K562 (cell line): ENCODE results near the gene CPT1B. TPM values are rescaled to one million over a fixed set of nuclear protein-coding genes. Genes with fewer than 3 reads are reported as not detected.

Experiments
- ATAC-seq: fragments of 200-7000 bp; cut with Tn5 transposase; 3 replicates; pipeline ENCODE4 v1.9.1; 2020; ENCODE audit warnings: moderate library complexity
- BruUV-seq: library from RNA; stranded (reverse); fragments of 400-500 nt; replicated peaks from 2 replicates; lab custom pipeline; 2021; lab: Mats Ljungman, UMichigan
- CTCF ChIA-PET: fragments of 300-600 bp; formaldehyde crosslinking; extraction: SDS; loops from one replicate; lab custom pipeline; 2021; ENCODE audit warnings: low intra/inter-chr PET ratio; lab: Yijun Ruan, JAX
- POLR2A ChIA-PET: fragments of 300-600, 350-650 bp; sonication (Branson Sonifier 250); formaldehyde crosslinking; extraction: SDS; loops from one replicate; lab custom pipeline; 2021; ENCODE audit warnings: antibody characterized with exemption, inconsistent platforms; lab: Yijun Ruan, JAX
- DNase-seq, 4 experiments: peaks; one replicate each; pipeline versions ENCODE4 v3.0.0 to v3.0.0-alpha.2; 2011 to 2018; ENCODE audit warnings: low spot score in 3 of 4, mixed read lengths in 3 of 4; ENCODE audit errors: extremely low read depth in 1 of 4
- FAIRE-seq: peaks from 2 replicates; lab custom pipeline; 2011; peaks lifted over from hg19 to GRCh38; lab: Jason Lieb, UNC
- H2AFZ ChIP-seq: 2 replicates; pipeline ENCODE4 v1.6.0; 2011; ENCODE audit warnings: low read depth, low read length, control low read depth, inconsistent platforms
- H3K27ac ChIP-seq: fragments of 200-600 bp; 3 replicates; pipeline ENCODE4 v1.8.0; 2011; ENCODE audit warnings: low read depth, mild to moderate bottlenecking, control low read depth, inconsistent platforms, low read length, moderate library complexity, mixed read lengths; ENCODE audit errors: extremely low read depth
- H3K27me3 ChIP-seq, 2 experiments: fragments of 300-600 bp in 1 of 2; 2 replicates in 1 of 2; 3 replicates in 1 of 2; pipeline versions ENCODE4 v1.6.0 to v1.8.0; 2011; ENCODE audit warnings: inconsistent platforms in 2 of 2, low read length in 2 of 2, mild to moderate bottlenecking in 1 of 2, mixed read lengths in 1 of 2, moderate library complexity in 1 of 2; ENCODE audit not compliant: control insufficient read depth in 2 of 2, insufficient read depth in 2 of 2
- H3K36me3 ChIP-seq: fragments of 300-600 bp; 3 replicates; pipeline ENCODE4 v1.8.0; 2011; ENCODE audit warnings: mild to moderate bottlenecking, low read length, inconsistent platforms; ENCODE audit not compliant: control insufficient read depth, insufficient read depth
- H3K4me1 ChIP-seq, 2 experiments: fragments of 200-600 bp in 1 of 2; replicated peaks in 1 of 2; 2 replicates in 1 of 2; 3 replicates in 1 of 2; pipeline versions ENCODE4 v1.5.1 to v1.8.0; 2011; ENCODE audit warnings: inconsistent platforms in 2 of 2, low read length in 2 of 2, mild to moderate bottlenecking in 1 of 2, mixed read lengths in 1 of 2, moderate library complexity in 1 of 2; ENCODE audit not compliant: control insufficient read depth in 2 of 2, insufficient read depth in 2 of 2
- H3K4me2 ChIP-seq: 2 replicates; pipeline ENCODE4 v1.6.1; 2011; ENCODE audit warnings: low read length, control low read depth, inconsistent platforms, mixed read lengths; ENCODE audit not compliant: insufficient read depth
- H3K4me3 ChIP-seq: fragments of 200-600 bp; sonication (generic), shearing (Covaris generic); 2 replicates; pipeline ENCODE4 v1.5.1; 2016; ENCODE audit warnings: control low read depth, inconsistent platforms
- H3K79me2 ChIP-seq: fragments of 200-600 bp; 3 replicates; pipeline ENCODE4 v1.8.0; 2011; ENCODE audit warnings: low read length, inconsistent platforms; ENCODE audit not compliant: control insufficient read depth, insufficient read depth
- H3K9ac ChIP-seq, 2 experiments: 2 replicates each; pipeline versions ENCODE4 v1.6.0 to v1.6.1; 2011; ENCODE audit warnings: low read depth in 2 of 2, low read length in 2 of 2, control low read depth in 1 of 2, inconsistent platforms in 1 of 2, mild to moderate bottlenecking in 1 of 2, mixed read lengths in 1 of 2; ENCODE audit not compliant: insufficient read depth in 1 of 2
- H3K9me1 ChIP-seq: one replicate; pipeline ENCODE4 v1.6.0; 2011; ENCODE audit warnings: inconsistent platforms, mild to moderate bottlenecking, low read length, moderate library complexity; ENCODE audit not compliant: control insufficient read depth, insufficient read depth
- H3K9me3 ChIP-seq: replicated peaks from 2 replicates; pipeline ENCODE4 v1.5.1; 2011; ENCODE audit warnings: low read depth, low read length, inconsistent platforms; ENCODE audit not compliant: control insufficient read depth, insufficient read depth
- H4K20me1 ChIP-seq: replicated peaks from 2 replicates; pipeline ENCODE4 v1.6.1; 2011; ENCODE audit warnings: low read length, inconsistent platforms, mixed read lengths; ENCODE audit not compliant: control insufficient read depth, insufficient read depth
- ATF7 ChIP-seq: fragments of 450-650 bp; IDR thresholded peaks from 2 replicates; pipeline ENCODE4 v1.7.1; 2014; ENCODE audit warnings: mild to moderate bottlenecking, moderate library complexity
- ERF ChIP-seq: fragments of 450-650 bp; formaldehyde crosslinking; IDR thresholded peaks from 2 replicates; pipeline ENCODE4 v1.4.0; 2020; ENCODE audit warnings: mild to moderate bottlenecking, mixed read lengths
- JUND ChIP-seq, 2 experiments: IDR thresholded peaks; 2 replicates in 1 of 2; 3 replicates in 1 of 2; pipeline ENCODE4 v1.6.1; 2011; ENCODE audit warnings: borderline replicate concordance in 2 of 2, low read depth in 2 of 2, low read length in 2 of 2, improper control_type of control experiment in 1 of 2, missing biosample characterization in 1 of 2, missing genetic modification characterization in 1 of 2, missing genetic modification reagents in 1 of 2
- SPI1 ChIP-seq: IDR thresholded peaks from 2 replicates; pipeline ENCODE4 v1.6.1; 2011; ENCODE audit warnings: low read depth, low read length, control low read depth, borderline replicate concordance
- WGBS: fragments of 100-300 bp; shearing (Covaris generic); methylation state at CpG from one replicate; pipeline ENCODE4 v1.1.6; 2016; ENCODE audit warnings: low coverage, mixed read lengths; ENCODE audit not compliant: insufficient coverage; ENCODE audit errors: missing lambda C conversion rate; 5-methylcytosine and 5-hydroxymethylcytosine counted together
- in situ Hi-C: fragments of 300-500 bp; cut with MboI; formaldehyde crosslinking; loops from 4 replicates; pipeline ENCODE4 v1.15.0; 2018; ENCODE audit warnings: inconsistent platforms, mixed read lengths
- intact Hi-C: fragments of 100-400 bp; cut with micrococcal nuclease; formaldehyde crosslinking; loops from 2 replicates; pipeline ENCODE4 v1.14.2; 2022
- polyA plus RNA-seq, 8 experiments: library from polyadenylated mRNA; depleted of rRNA in 4 of 8; stranded (reverse) in 5 of 8; unstranded in 3 of 8; fragments of >200 nt; fragmentation: Nextera tagmentation in 2 of 8; fragmentation: Illumina TruSeq in 1 of 8; extraction: Ambion mirVana in 2 of 8; extraction: Trizol in 1 of 8; gene quantifications; 2 replicates each; pipeline versions ENCODE4 v1.2.1 to v1.2.3, GENCODE V29; 2011 to 2014; ENCODE audit warnings: inconsistent platforms in 1 of 8, missing spikeins in 1 of 8
- total RNA-seq, 7 experiments: library from RNA; depleted of rRNA in 6 of 7; stranded (reverse); fragments of >200 nt in 6 of 7; fragmentation: Illumina TruSeq in 2 of 7; extraction: Trizol in 2 of 7; gene quantifications; 2 replicates each; pipeline versions ENCODE4 v1.2.1 to v1.2.3, GENCODE V29; 2011 to 2021; ENCODE audit warnings: low replicate concordance in 1 of 7

CPT1B gene
- total and polyA plus RNA-seq, 9 of the 15 experiments (the other 6 are each of a cell fraction or from before 2014, with no cell fraction given): 0.35 to 6.1 (median 2.6) TPM

DNA sequence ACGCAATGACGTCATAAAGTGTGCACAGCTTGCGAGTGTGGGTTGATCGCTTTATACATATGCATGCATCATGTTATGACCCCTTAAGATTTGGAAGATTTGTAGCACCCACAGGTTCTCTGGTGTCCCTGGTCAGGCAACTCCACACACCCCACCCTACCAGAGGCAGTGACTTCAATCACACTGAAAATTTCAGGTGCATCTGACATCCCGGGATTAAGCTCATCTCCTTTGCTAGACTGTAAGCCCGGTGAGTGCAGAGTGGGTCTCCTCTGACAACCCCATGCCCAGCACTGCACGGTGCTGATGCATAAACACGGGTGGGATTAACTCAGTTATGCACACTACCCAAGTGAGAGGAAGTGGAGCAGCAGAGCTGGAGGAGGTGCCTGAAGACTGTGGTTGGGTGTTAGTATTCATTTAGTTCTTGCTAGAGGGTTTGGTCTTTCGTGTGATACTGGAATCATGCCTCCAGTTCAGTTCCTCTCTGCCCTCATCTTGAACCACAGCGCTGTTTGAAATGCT lies 43.2 kb upstream of the CPT1B start:
- Histone ChIP-seq H4K20me1 (no peaks in the 10 kb centered on the region), H3K9me1 (no peaks in the 10 kb centered on the region), H3K36me3 (no peaks in the 10 kb centered on the region), H2AFZ (peak overlapping the region; percentile 72), H3K79me2 (no peaks in the 10 kb centered on the region), H3K27me3 (no peaks in the 10 kb centered on the region), H3K4me2 (peak overlapping the region; percentile 62), H3K27ac (no peak overlapping the region), H3K9ac (no peak overlapping the region), H3K9me3 (no peaks in the 10 kb centered on the region), H3K4me3 (no peak overlapping the region), H3K4me1 (peaks cover 12 to 19% of the 10 kb centered on the region in 2 experiments; a peak in 3 of 5 replicates)
- ChIA-PET POLR2A (no interaction called here), CTCF (interaction anchor here (1.3 to 4.9 kb wide), 2 partner anchors 45 to 70 kb away, joined by 5 to 51 read pairs; no protein-coding TSS in a partner anchor)
- intact Hi-C loops (loop anchor here (5.0 kb wide), 1 partner anchor 71 kb away; no protein-coding TSS in a partner anchor), in situ Hi-C loops (no loop called here)
- no TSS peak for BruUV-seq
- ATAC-seq (no peak), FAIRE-seq (no peak), DNase-seq (no peak)
- 17% methylated on average over 10 of the region's 10 CpGs for WGBS
- TF ChIP-seq JUND (IDR thresholded peaks at IDR 0.05; ENCODE audit: borderline replicate concordance, low read depth, low read length): no peak
- 0 out of 3 replicates have a peak, but pooled peaks have one; percentile 34 for TF ChIP-seq JUND (tag; IDR thresholded peaks at IDR 0.05; ENCODE audit: borderline replicate concordance, low read depth, low read length)
- peak; percentile 80 for TF ChIP-seq ATF7
- no peak for TF ChIP-seq ERF
- peak; percentile 61; the same call in 1 of the 2 replicates for TF ChIP-seq SPI1
